HG03196 (cell line): ENCODE data around the gene ABCC4.
A peak's percentile ranks its signal among the peaks of the same experiment; 100 is the strongest.

ENCODE experiments used
- ATAC-seq: cut with Tn5 transposase; IDR thresholded peaks from one replicate; pipeline ENCODE4 v1.9.1; 2021; ENCODE audit not compliant: unreplicated experiment

The ABCC4 gene

GRCh38 chr13:95301183-95301967 is at the start of gene ABCC4:
Gene ABCC4 (minus strand): TSS chr13:95301451. CDS start chr13:95301314, 137 bp downstream.
- peak; percentile 83 for ATAC-seq

GRCh38 chr13:95349267-95349666 is 48.0 kb upstream of the ABCC4 start:
- no peak for ATAC-seq

- no peak for ATAC-seq
Measured at GRCh38 chr13:95343944-95344343, 42.7 kb upstream of the ABCC4 start.

GRCh38 chr13:95341441-95341840 is 40.2 kb upstream of the ABCC4 start:
- ATAC-seq: no peak

- ATAC-seq: no peak
Measured at GRCh38 chr13:95338905-95339304, 37.7 kb upstream of the ABCC4 start.

- no peak for ATAC-seq
Measured at GRCh38 chr13:95337597-95337996, 36.3 kb upstream of the ABCC4 start.

- no peak for ATAC-seq
Measured at GRCh38 chr13:95335667-95336066, 34.4 kb upstream of the ABCC4 start.

GRCh38 chr13:95328386-95328785 is 27.1 kb upstream of the ABCC4 start:
- no peak for ATAC-seq

- ATAC-seq: no peak
Measured at GRCh38 chr13:95327190-95327589, 25.9 kb upstream of the ABCC4 start.

GRCh38 chr13:95326695-95327094 is 25.4 kb upstream of the ABCC4 start:
- ATAC-seq: no peak

- no peak for ATAC-seq
Measured at GRCh38 chr13:95325485-95325884, 24.2 kb upstream of the ABCC4 start.

- no peak for ATAC-seq
Measured at GRCh38 chr13:95323930-95324662, 22.8 kb upstream of the ABCC4 start.

GRCh38 chr13:95319551-95320274 is 18.5 kb upstream of the ABCC4 start:
- no peak for ATAC-seq

GRCh38 chr13:95317039-95317989 is 16.1 kb upstream of the ABCC4 start:
- ATAC-seq: no peak

- no peak for ATAC-seq
Measured at GRCh38 chr13:95315752-95316151, 14.5 kb upstream of the ABCC4 start.

- ATAC-seq: no peak
Measured at GRCh38 chr13:95307507-95307906, 6.3 kb upstream of the ABCC4 start.

- no peak for ATAC-seq
Measured at GRCh38 chr13:95304453-95304852, 3.2 kb upstream of the ABCC4 start.

- ATAC-seq: peak; percentile 1
Measured at GRCh38 chr13:95301968-95302393, 730 bp upstream of the ABCC4 start.

GRCh38 chr13:95300625-95301182 is 547 bp downstream of the ABCC4 start:
- ATAC-seq: peak; percentile 42

- no peak for ATAC-seq
Measured at GRCh38 chr13:95298971-95299621, 2.2 kb downstream of the ABCC4 start.
